ENCODE data around the gene YWHAE. TPM values are rescaled to one million over a fixed set of nuclear protein-coding genes. Genes with fewer than 3 reads are reported as not detected.
A peak's percentile ranks its signal among the peaks of the same experiment; 100 is the strongest.
"Not testable (repeated sequence)": the region's sequence is repeated elsewhere in the genome, so short reads cannot be mapped to it uniquely, and the experiment has no call there.

YWHAE gene
- 820 TPM for total RNA-seq (ENCODE audit: unreplicated experiment)
- long read RNA-seq, transcript YWHAE-201 (6 exons, 2,211 nt): major isoform, 268 of 340 reads
- long read RNA-seq, transcript YWHAE-208 (7 exons, 1,818 nt): minor isoform, 25 of 340 reads
- long read RNA-seq, partial matches to known transcripts: 4 of 340 reads
- long read RNA-seq, other reads (novel, unspliced or antisense): 40 of 340 reads

GRCh38 chr17:1399679-1400512 lies at the start of gene YWHAE:
Gene YWHAE, minus strand, starts transcription at chr17:1400222. Its CDS starts 112 bp downstream, at chr17:1400110.
- Mint-ChIP-seq H3K27ac (ENCODE audit: unreplicated experiment) (peak within 1 kb of the TSS; percentile 99), H3K27me3 (ENCODE audit: unreplicated experiment) (peaks cover 6% of the 10 kb centered on the region), H3K9me3 (ENCODE audit: unreplicated experiment) (no peaks in the 10 kb centered on the region), H3K36me3 (ENCODE audit: low read depth, unreplicated experiment) (peaks cover 19% of the 10 kb centered on the region), H3K4me1 (ENCODE audit: unreplicated experiment) (peaks cover 22% of the 10 kb centered on the region), H3K4me3 (ENCODE audit: unreplicated experiment) (peak within 1 kb of the TSS; percentile 99)
- TF ChIP-seq, protein P1, sequence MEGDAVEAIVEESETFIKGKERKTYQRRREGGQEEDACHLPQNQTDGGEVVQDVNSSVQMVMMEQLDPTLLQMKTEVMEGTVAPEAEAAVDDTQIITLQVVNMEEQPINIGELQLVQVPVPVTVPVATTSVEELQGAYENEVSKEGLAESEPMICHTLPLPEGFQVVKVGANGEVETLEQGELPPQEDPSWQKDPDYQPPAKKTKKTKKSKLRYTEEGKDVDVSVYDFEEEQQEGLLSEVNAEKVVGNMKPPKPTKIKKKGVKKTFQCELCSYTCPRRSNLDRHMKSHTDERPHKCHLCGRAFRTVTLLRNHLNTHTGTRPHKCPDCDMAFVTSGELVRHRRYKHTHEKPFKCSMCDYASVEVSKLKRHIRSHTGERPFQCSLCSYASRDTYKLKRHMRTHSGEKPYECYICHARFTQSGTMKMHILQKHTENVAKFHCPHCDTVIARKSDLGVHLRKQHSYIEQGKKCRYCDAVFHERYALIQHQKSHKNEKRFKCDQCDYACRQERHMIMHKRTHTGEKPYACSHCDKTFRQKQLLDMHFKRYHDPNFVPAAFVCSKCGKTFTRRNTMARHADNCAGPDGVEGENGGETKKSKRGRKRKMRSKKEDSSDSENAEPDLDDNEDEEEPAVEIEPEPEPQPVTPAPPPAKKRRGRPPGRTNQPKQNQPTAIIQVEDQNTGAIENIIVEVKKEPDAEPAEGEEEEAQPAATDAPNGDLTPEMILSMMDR (IDR thresholded peaks at IDR 0.05; ENCODE audit: unreplicated experiment): no peak
- peak; percentile 95 for DNase-seq (ENCODE audit: low spot score)

DNA sequence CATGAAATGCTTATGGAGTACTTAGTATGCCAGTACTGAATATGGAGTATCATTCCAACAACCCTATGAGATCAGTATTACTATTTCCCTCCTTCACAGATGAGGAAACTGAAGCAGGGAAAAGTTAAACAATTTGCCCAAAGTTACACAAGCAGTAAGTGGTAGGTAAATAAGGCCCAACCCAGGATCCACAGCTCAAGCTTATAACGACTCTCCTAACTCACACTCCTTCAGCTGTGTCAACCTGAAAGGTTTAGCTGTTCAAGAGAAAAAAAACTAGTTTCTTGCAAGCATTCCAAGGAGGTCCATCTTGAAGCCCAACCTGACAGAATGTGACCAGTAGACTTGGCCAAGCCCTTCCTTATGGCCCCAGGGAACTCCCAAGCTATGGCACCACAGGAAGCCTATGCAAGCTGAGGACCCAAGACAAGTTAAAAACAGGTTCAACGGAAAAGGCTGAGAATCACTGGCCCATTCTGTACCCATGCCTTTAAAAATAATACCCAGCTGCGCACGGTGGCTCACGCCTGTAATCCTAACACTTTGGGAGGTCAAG lies 49.5 kb upstream of the YWHAE start:
- peaks cover 6% of the 10 kb centered on the region for H3K27me3 Mint-ChIP-seq (ENCODE audit: unreplicated experiment)
- peaks cover 31% of the 10 kb centered on the region for H3K36me3 Mint-ChIP-seq (ENCODE audit: low read depth, unreplicated experiment)
- no peak for DNase-seq (ENCODE audit: low spot score)
- H3K4me1 Mint-ChIP-seq (ENCODE audit: unreplicated experiment): peaks cover 67% of the 10 kb centered on the region
- peak overlapping the region; percentile 66 for H3K4me3 Mint-ChIP-seq (ENCODE audit: unreplicated experiment)
- H3K27ac Mint-ChIP-seq (ENCODE audit: unreplicated experiment): peak overlapping the region; percentile 57
- TF ChIP-seq, protein P1 (IDR thresholded peaks at IDR 0.05; ENCODE audit: unreplicated experiment): no peak
- H3K9me3 Mint-ChIP-seq (ENCODE audit: unreplicated experiment): no peaks in the 10 kb centered on the region

- TF ChIP-seq, protein P1 (IDR thresholded peaks at IDR 0.05; ENCODE audit: unreplicated experiment): no peak
- Mint-ChIP-seq H3K27me3 (ENCODE audit: unreplicated experiment) (peaks cover 3% of the 10 kb centered on the region), H3K4me1 (ENCODE audit: unreplicated experiment) (peaks cover 48% of the 10 kb centered on the region), H3K36me3 (ENCODE audit: low read depth, unreplicated experiment) (peaks cover 30% of the 10 kb centered on the region), H3K4me3 (ENCODE audit: unreplicated experiment) (peak overlapping the region; percentile 76), H3K27ac (ENCODE audit: unreplicated experiment) (peak overlapping the region; percentile 97), H3K9me3 (ENCODE audit: unreplicated experiment) (no peaks in the 10 kb centered on the region)
- DNase-seq (ENCODE audit: low spot score): peak; percentile 32
These were observed 47.0 kb upstream of the YWHAE start for GRCh38 chr17:1447052-1447451.

GRCh38 chr17:1446201-1446600 lies 46.2 kb upstream of the YWHAE start:
- H3K9me3 Mint-ChIP-seq (ENCODE audit: unreplicated experiment): no peaks in the 10 kb centered on the region
- TF ChIP-seq, protein P1 (IDR thresholded peaks at IDR 0.05; ENCODE audit: unreplicated experiment): no peak
- peak overlapping the region; percentile 97 for H3K27ac Mint-ChIP-seq (ENCODE audit: unreplicated experiment)
- H3K4me3 Mint-ChIP-seq (ENCODE audit: unreplicated experiment): peak overlapping the region; percentile 79
- H3K4me1 Mint-ChIP-seq (ENCODE audit: unreplicated experiment): peaks cover 43% of the 10 kb centered on the region
- peaks cover 3% of the 10 kb centered on the region for H3K27me3 Mint-ChIP-seq (ENCODE audit: unreplicated experiment)
- peaks cover 30% of the 10 kb centered on the region for H3K36me3 Mint-ChIP-seq (ENCODE audit: low read depth, unreplicated experiment)
- DNase-seq (ENCODE audit: low spot score): no peak

- not testable (repeated sequence) for DNase-seq (ENCODE audit: low spot score); H3K9me3 Mint-ChIP-seq (ENCODE audit: unreplicated experiment); H3K27me3 Mint-ChIP-seq (ENCODE audit: unreplicated experiment)
- peak overlapping the region; percentile 79 for H3K4me3 Mint-ChIP-seq (ENCODE audit: unreplicated experiment)
- H3K27ac Mint-ChIP-seq (ENCODE audit: unreplicated experiment): peak overlapping the region; percentile 97
- peaks cover 30% of the 10 kb centered on the region for H3K36me3 Mint-ChIP-seq (ENCODE audit: low read depth, unreplicated experiment)
- peaks cover 43% of the 10 kb centered on the region for H3K4me1 Mint-ChIP-seq (ENCODE audit: unreplicated experiment)
These were observed 45.7 kb upstream of the YWHAE start for GRCh38 chr17:1445695-1446094.

GRCh38 chr17:1442721-1443120 lies 42.7 kb upstream of the YWHAE start:
- Mint-ChIP-seq H3K36me3 (ENCODE audit: low read depth, unreplicated experiment) (peaks cover 30% of the 10 kb centered on the region), H3K4me1 (ENCODE audit: unreplicated experiment) (peaks cover 36% of the 10 kb centered on the region)
- not testable (repeated sequence) for H3K4me3 Mint-ChIP-seq (ENCODE audit: unreplicated experiment); H3K9me3 Mint-ChIP-seq (ENCODE audit: unreplicated experiment); H3K27ac Mint-ChIP-seq (ENCODE audit: unreplicated experiment); DNase-seq (ENCODE audit: low spot score); H3K27me3 Mint-ChIP-seq (ENCODE audit: unreplicated experiment)
